ENCODE measurements around the gene MAGEA1.
"Not testable (repeated sequence)": the region's sequence is repeated elsewhere in the genome, so short reads cannot be mapped to it uniquely, and the experiment has no call there.

Gene MAGEA1, protein sequence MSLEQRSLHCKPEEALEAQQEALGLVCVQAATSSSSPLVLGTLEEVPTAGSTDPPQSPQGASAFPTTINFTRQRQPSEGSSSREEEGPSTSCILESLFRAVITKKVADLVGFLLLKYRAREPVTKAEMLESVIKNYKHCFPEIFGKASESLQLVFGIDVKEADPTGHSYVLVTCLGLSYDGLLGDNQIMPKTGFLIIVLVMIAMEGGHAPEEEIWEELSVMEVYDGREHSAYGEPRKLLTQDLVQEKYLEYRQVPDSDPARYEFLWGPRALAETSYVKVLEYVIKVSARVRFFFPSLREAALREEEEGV

DNA sequence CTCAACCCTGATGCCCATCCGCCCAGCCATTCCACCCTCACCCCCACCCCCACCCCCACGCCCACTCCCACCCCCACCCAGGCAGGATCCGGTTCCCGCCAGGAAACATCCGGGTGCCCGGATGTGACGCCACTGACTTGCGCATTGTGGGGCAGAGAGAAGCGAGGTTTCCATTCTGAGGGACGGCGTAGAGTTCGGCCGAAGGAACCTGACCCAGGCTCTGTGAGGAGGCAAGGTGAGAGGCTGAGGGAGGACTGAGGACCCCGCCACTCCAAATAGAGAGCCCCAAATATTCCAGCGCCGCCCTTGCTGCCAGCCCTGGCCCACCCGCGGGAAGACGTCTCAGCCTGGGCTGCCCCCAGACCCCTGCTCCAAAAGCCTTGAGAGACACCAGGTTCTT, at the start of gene MAGEA1:
Gene MAGEA1 (plus strand): TSS at position 154 of the 400 bp plus-strand sequence. CDS start 3,106 bp downstream, outside the sequence.
- DNase-seq: no peak

DNA sequence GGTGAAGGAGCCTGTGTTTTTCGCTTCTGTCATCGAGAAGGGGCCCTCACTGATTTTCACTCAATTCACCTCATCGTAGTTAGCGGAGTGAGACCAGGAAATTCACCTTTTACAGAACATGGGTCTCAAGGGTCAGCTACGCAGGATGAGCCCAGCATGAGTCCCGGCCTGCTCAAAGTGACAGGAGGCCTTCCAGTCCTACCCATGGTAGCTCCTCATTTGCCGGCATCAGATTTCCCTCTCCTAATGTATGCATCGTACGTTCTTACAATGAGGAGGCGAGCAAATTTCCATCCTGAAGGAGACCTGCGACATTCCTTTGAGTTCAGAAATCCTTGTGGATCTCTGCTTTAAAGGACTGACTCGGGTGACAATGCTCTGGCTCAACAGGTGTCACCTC, 46.2 kb upstream of the MAGEA1 start:
- not testable (repeated sequence) for DNase-seq

DNA sequence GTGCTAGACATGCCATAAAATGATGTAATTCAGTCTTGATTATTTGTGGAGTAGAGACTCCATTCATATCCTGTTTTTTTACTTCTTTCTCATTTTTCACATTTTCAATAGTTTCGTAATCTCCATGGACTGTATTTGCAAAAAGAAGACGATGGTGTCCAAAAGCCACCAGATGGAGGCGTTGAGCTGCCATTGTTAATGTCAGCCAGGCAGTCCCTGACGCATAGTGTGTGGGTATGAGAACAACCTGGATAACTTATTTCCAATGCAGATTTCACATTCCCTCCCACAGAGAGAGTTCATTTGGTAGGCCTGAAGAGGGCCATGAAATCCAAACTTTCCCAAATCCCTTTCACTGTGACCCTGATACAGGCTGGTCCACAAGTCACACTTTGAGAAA, 40.0 kb upstream of the MAGEA1 start:
- not testable (repeated sequence) for DNase-seq

DNA sequence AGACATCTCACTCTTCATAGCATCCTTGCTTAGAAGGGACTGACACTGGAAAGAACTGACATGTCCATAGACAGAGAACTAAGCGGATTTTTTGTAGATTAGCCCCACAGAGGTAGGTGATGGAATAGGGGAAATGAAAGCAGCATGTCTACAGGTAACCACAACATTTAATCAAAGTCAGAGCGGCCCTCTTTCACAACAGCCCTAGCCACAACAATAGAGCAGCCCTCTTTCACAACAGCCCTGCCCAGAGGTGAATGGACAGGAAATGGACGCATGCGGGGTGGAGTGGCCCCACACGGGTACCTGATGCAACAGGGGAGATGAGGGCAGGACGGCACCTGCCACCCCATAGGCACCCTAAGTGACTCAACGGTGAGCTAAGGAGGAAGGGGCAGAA, 32.8 kb upstream of the MAGEA1 start:
- DNase-seq: not testable (repeated sequence)

DNA sequence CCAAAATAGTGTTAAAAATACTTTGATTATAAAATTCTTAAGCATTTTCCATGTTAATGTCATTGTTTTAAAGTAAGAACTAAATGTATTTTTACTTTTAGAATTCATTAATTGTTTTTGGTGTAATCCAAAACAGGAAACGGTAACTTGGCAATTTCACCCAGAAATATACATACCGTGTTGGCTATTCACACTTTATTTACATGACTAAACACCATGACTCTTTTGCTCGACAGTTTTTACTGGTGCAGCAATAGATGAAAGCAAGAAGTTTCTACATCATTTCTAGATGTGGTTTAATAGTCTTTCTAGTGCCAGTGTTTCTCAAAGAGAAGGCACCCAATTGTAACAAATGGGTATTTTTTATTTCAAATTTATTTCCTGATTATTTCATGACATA, 25.6 kb upstream of the MAGEA1 start:
- no peak for DNase-seq

DNA sequence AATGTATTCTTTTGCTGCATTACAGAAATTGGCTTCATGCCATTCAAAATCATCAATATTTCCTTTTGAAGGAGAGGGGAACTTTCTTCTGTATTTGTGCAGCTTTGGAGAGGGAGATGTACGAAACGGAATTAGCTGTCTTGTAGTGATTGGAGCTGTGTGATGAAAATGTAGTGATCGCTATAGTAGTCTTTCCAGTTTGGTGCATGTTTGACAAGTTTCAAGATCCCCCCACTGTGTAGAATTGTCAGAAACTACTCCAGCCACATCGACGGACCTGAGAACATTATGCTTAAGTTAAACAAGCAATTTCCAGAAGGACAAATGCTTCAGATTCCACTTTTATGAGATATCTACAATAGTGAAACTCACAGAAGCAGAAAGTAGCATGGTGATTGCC, 21.6 kb upstream of the MAGEA1 start:
- no peak for DNase-seq

DNA sequence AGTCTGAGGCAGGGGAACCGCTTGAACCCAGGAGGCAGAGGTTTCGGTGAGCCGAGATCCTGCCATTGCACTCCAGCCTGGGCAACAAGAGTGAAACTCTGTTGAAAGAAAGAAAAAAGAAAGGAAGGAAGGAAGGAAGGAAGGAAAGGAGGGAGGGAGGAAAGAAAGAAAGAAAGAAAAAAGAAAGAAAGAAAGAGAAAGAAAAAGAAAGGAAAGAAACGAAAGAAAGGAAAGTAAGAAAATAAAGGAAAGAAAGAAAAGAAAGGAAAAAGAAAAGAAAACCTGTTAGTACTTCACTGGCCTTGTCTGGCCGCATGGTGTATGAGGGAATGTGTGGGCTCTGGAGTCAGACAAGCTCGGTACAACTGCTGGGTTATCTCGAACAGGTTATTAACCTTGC, 20.8 kb upstream of the MAGEA1 start:
- no peak for DNase-seq

DNA sequence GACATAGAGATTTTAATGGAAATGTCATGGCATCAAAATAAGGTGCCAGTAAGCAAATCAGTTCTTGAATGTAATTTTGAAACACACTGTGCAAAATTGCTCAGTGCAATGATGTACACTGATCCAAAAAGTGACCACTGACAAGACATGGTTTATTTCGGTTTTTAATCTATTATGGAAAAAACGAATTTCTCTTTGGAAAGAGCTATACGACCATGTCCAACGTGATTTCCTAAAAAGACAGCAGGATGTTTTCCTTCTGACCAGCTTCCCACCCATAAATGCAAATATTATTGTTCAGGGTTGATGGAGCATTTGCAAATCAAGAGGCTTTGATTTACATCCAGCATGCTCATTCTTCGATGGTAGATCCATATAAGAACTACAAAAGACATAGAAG, 17.1 kb upstream of the MAGEA1 start:
- no peak for DNase-seq

DNA sequence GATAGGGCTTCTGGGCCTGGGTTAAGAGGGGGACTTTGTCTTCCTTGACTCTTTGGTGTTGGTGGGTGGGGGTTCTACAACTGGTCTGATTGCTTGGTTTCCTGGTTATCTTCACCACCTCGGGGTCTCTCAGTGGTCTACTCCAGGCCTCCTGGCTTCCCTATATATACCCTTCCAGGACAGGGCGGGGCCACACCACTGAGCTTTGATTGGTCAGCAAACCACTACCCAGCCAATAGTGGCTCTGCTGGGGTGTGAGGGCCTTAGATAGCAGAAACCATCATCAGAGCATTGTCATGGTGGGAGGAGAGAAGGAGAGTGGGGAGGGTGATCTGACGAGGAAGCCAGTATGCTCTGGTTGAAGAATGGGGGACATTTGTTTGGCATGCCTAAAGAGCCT, 14.4 kb upstream of the MAGEA1 start:
- DNase-seq: no peak

DNA sequence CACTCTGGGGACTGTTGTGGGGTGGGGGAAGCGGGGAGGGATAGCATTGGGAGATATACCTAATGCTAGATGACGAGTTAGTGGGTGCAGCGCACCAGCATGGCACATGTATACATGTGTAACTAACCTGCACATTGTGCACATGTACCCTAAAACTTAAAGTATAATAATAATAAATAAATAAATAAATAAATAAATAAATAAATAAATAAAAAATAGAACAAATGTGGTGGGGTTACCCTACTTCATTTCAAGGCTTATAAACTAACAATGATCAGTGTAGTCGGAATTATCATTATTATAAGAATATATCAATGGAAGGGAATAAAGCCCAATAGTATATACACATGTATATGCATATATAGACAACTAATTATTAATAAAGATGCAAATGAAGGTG, 10.7 kb upstream of the MAGEA1 start:
- not testable (repeated sequence) for DNase-seq

DNA sequence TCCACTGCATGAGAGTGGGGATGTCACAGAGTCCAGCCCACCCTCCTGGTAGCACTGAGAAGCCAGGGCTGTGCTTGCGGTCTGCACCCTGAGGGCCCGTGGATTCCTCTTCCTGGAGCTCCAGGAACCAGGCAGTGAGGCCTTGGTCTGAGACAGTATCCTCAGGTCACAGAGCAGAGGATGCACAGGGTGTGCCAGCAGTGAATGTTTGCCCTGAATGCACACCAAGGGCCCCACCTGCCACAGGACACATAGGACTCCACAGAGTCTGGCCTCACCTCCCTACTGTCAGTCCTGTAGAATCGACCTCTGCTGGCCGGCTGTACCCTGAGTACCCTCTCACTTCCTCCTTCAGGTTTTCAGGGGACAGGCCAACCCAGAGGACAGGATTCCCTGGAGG, 2.7 kb downstream of the MAGEA1 start:
- DNase-seq: no peak

DNA sequence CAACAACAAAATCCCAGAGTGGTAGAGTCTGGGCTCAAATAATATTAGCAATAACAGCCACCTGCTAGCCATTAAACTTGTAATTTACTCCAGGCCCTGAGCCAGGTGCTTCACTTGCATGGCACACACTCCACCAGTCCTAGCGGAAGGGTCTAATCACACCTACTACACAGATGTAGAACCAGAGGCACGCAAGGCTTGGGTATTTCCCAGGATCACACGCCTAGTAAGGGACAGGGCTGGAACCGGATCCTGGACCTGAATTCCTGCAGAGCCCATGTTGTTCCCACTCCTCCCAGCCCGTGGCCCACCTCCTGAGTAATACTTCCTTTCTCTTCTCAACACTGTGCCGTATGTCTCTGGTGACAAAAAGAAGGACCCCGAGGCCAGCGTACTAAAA, 5.7 kb downstream of the MAGEA1 start:
- DNase-seq: no peak

DNA sequence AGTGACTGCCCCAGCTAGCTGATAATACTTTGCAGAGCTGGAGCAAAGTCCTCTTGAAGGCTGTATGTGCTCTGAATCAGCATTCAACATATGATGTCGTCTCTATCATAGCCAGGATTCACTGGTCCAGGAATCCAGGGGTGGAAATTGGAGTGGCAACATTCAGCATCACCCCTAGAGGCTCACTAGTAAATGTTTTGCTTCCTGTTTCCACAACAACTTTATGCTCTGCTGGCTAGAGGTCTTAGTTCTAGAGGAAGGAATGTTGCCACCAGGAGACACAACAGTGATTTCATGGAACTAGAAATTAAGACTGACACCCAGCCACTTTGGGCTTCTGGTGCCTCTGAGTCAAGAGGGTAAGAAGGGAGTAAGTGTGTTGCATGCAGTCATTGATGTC, 11.3 kb downstream of the MAGEA1 start:
- DNase-seq: no peak

DNA sequence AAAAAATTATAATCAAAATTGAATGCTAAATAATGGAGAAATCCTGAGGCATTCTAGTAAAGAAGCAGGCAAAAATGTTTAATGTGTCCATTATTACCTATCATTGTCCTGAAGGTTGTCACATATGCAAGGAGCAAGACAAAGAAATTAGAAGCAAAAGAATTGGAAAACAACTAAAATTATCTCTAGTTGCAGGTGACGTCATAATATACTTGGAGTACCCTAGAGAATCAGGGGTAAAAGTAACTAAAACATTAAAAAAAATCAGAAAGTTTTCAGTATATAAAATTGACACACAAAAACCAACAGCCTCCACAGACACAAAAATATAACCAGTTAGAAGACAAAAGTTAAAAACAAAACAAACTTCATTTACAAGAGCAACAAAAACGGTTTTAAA, 21.4 kb downstream of the MAGEA1 start:
- DNase-seq: no peak

DNA sequence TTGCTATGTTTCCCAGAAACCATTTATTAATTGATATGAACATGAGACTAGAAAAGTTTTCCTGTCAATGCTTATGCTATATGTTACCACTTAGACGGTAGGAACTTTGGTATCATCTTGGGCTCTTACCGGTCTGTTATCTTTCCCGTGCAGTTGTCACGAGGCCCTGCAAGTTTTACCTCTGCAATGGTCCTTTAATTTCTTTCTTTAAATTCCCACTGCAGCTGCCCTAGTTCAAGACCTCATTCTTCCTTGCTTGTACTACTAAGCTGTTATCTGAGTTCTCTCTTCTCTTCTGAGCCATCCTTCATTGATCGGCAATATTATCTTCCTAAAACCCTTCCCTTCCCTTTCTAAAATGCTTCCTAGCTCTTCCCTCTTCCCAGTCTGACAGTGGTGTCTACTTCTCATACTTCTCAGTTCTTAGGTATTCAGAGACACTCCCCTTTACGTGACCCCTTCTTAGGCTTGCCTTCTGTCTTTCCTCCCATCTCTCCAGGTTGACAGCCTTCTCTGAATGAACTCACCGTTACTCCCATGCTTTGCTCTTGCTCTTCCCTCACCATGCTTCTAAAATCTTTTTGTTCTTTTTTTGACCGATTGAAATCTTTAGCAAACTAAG, 27.5 kb downstream of the MAGEA1 start:
- no peak for DNase-seq

DNA sequence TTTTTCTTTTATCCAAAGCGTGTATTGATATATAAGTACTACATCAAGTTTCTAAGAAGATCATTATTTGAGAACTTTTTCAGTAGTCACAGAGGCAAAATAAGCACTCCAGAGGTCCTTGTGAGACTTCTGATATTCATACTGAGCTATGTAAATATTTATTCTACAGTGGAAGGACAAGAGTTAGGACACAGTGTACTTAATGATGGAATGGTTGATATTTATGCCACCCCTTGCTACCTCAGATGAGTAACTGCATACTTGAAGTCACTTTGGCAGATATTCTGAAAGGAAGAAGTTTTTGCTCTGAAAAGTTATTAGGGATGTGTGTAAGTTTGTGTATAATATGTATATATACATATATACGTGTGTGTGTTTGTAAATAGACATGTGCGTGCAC, 30.3 kb downstream of the MAGEA1 start:
- DNase-seq: no peak

DNA sequence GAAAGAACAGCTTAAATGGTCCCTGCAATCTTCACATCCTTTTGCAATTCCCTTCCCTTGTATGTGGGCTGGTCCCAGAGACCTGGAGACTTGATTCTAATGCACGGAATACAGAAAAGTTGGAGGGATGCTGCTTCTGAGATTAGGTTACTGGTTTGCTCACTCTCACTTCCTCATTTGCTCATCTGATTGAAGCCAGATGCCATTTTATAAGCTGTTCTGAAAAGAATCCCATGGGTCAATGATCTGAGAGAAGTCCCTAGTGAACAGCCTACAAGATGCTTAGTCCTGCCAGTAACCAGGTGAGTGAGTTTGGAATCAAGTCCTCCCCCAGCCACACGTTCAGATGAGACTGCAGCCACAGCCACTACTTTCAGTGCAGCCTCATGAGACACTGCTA, 35.9 kb downstream of the MAGEA1 start:
- DNase-seq: no peak

DNA sequence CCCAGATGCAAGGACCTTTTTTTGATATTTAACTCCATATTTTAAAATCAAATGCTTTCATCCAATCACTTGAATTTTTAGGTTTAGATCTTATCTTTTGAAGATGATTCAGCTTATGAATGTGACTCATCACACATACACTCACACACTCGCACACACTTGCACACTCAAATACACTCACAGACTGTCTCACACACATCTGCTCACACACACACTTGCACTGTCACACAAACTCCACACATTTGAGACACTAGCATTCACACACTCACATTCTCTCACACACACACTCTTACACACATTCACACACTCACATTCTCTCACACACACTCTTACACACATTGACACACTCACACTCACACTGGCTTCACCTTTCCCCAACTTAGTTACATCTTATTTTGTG, 37.8 kb downstream of the MAGEA1 start:
- DNase-seq: no peak

DNA sequence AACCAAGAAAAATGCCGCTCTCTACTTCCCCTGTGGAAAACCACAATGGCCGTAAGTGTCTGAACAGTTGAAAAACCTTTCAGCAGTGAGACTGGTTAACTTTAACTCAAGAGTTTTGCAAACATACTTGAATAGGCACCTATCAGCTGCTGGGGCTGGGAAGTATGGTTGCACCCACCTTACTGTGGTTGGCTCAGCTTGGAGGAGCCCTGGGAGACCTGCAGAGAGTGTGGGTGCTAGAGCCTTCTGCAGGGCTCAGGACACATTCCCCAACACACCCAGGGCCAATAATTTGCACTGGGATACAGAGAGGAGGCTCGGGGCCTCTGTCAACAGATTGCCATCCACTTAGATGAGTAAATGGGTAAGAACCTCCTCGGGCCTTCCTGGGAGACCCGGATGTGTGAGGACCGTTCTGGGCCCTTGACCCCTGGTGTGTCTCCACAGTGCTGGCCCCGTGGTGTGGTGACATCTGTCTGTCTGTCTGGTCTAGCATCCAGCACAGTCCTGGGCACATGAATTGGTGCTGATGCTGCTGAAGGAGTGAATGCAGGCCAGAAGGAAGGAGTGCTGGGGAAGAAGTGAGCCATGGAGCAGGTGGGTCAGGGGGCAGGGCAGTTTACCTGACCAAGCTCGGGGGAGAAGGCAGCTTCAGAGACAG, 46.5 kb downstream of the MAGEA1 start:
- no peak for DNase-seq

DNA sequence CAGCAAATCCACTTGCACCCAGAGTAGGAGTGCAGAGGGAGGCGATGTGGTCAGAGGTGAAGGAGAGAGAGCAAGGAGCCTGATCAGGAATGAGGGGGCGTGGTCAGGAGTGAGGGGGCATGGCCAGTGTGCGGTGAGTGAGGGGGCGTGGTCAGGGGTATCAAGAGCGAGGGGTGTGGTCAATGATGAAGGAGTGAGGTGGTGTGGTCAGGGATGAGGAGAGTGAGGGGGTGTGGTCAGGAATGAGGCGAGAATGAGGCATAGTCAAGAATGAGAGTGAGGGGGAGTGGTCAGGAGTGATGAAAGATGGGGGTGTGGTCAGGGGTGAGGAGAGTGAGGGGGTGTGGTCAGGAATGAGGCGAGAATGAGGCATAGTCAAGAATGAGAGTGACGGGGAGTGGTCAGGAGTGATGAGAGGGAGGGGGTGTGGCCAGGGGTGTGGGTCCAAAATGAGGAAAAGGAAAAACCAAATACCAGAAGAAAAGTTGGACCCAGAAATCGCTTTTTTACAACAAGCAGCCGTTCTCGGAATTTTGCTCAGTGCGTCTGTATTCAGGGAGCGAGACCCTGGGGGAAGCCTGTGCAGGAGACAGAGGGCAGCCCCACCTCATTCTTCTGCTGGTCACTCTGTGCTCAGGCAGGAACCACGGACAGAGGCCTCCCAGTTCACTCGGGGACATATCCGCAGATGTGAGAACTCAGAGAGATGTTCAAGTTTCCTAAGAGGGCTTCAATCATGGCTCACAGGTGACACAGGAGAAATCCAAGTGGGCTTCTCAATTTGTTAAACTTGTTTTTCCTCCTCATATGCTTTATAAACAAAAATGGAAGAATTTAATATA, 47.5 kb downstream of the MAGEA1 start:
- DNase-seq: peak; percentile 35
